NCI-H2081 (cell line): Measurements from ENCODE around the gene GPR183.

ENCODE experiments used
- DNase-seq, 2 experiments: peaks; one replicate each; lab custom pipeline; 2025; lab: John Stamatoyannopoulos, UW

Gene GPR183, protein sequence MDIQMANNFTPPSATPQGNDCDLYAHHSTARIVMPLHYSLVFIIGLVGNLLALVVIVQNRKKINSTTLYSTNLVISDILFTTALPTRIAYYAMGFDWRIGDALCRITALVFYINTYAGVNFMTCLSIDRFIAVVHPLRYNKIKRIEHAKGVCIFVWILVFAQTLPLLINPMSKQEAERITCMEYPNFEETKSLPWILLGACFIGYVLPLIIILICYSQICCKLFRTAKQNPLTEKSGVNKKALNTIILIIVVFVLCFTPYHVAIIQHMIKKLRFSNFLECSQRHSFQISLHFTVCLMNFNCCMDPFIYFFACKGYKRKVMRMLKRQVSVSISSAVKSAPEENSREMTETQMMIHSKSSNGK

DNA sequence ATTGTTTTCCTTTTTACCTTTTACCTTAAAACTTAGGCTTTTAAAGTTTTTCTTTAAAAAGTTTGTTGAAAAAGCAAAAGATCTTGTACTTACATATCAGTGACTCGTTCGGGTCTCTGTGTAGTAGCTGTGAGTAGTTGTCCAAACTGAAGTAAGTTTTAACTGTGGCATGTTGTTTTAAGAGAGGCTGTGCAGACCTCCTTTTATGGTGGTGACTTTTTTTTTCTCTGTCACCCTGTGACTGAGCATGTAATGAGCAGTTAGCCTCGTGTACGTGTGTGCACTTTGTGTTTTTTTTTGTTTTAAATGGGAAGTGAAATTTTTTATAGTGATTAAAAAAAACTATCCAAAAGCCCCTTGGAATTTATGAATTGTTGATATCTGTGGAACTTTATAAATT lies at the start of gene GPR183:
Gene GPR183, minus strand, starts transcription at position 153 of the 400 bp plus-strand sequence. CDS start 11,254 bp downstream, outside the sequence.
- DNase-seq, result no peak

DNA sequence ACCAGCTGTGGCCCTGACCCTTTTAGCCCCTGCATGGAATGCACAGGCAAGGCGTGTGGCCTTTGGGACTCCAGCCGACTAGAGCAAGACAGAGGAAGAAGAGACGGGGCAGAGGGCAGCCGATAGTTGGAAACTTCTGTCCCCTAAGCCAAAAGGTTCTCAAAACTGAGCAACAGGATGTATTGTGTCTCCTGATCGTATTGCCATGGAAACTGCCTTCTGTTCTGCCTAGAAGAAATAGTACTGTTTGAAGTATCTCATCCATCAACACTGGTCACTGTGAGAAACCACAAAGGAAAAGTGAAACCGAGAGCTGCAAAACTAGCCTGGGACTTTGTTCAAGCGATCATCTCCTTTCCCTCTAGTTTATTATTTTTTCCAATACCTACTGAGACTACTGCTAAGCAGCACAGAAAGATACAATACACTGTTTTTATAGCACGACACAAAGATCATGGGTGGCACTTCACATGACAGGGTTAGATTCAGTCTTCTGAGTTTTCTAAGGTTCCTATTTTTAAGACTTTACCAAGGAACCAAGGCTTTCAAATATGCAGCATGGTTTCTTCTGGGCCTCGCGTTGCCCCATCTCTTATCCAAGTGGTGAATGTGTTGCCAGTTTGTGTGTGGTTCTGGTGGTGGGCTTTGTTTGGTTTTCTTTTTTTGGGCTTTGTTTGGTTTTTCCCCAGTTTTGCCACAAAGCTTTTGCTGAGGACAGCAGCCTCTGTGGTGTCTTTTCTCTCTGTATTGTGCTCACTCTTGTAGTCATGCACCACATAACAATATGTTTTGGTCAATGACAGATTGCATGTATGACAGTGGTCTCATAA lies 49.3 kb upstream of the GPR183 start:
- no peak for DNase-seq

DNA sequence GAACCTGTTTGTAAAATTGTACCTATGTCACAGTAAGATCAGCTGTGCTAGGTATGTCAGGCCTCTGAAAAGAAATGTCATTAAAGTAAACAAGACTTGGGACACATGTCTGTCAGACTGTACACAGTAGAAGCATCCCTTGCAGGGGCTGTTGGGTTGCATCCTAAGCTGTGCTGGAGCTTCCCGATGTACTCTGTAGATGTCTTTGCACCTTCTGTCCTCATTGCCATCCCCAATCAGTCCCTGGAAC lies 48.7 kb upstream of the GPR183 start:
- no peak for DNase-seq

DNA sequence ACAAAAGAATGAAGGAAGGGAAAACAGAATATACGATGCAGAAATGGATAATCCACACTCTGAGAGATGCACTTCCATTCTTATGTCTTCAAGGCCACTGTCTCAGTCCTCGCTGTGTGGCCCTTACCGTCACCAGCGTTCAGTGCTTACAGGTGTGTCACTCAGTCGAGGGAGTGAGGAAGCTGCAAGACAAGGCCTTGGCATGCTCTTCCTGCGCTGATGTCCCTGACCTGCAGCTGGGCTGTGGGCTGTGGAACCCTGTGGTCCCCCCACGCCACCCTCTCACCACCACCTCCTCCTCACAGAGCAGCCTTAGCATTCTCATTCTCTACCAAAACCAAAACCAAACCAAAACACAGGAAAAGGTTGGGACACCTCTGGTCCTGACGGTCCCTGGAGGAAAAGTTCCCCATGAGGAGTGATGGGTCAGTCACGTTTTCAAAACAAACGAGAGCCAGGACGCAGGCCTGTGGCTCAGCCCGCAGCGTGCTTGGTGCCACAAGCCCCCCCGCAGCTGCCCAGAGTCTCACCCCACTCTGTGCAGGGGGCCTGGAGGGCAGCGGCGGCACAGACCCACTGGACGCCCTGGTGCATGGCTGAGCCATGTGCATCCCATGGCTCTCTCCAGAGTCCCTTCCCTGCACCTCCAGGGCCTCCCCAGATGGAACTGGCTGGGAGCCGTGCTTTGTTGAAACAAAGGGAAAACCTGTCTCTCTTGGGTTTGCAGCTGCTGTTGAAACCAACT lies 48.2 kb upstream of the GPR183 start:
- DNase-seq, result no peak

DNA sequence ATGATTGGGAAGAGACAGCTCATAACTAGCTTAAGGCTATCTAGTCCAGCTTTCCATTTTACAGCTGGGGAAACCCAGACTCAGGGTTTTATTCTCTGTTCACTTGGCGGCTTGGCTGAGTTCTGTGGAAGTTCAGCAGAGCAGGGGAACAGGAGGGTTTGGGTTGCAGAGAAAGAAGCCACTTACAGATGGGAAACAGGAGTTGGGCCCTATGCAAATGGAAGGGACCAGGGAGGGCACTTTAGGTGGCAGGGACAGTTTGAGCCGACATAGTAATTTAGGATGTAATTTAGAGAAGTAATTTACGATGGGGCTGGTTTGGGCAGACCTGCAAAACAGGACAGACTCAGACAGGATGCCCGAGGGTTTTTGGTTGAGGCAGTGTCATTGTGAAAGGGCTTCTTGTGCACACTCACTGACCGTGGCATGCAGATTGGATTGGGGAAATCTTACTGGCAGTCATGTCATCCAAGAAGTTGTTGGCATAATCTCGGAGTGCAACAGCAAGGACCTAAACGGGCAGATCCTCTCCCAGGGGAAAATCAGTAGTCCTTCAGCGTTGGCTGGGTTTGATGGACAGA lies 47.3 kb upstream of the GPR183 start:
- DNase-seq, result no peak

DNA sequence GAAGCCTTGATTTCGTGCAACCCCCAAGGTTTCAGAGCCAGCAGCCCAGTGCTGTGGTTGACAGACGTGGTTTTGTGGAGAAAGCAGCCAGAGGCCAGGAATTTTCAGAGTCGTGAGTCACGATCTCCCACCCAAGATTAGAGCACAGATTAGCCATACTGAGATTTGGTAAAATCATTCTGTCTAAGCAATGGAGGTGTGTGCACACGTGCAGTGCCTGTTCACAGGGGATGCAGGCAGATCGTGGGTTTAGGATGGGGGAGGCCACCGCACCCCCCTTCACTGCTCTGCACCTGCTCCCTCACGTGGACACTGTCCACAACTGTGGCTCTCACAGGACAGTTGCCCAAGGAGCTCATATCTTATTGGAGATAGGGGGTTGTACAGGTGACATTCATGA lies 46.6 kb upstream of the GPR183 start:
- no peak for DNase-seq

DNA sequence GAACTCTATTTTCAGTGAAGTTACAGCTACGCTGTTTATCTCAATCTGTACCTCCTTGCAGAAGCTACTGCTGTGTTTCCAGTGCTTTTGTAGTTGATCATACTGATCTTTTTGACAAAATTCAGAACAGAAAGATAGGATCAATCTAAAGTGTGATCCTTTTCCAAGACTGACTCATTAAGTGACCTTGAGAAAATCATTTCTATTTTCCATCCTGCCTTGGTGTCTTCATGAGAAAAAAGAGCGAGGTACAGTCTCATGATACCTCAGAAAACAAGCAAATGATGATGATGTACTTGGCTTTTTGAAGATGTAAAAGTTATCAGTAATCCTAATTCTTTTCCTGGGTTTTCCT lies 46.0 kb upstream of the GPR183 start:
- DNase-seq, result no peak

DNA sequence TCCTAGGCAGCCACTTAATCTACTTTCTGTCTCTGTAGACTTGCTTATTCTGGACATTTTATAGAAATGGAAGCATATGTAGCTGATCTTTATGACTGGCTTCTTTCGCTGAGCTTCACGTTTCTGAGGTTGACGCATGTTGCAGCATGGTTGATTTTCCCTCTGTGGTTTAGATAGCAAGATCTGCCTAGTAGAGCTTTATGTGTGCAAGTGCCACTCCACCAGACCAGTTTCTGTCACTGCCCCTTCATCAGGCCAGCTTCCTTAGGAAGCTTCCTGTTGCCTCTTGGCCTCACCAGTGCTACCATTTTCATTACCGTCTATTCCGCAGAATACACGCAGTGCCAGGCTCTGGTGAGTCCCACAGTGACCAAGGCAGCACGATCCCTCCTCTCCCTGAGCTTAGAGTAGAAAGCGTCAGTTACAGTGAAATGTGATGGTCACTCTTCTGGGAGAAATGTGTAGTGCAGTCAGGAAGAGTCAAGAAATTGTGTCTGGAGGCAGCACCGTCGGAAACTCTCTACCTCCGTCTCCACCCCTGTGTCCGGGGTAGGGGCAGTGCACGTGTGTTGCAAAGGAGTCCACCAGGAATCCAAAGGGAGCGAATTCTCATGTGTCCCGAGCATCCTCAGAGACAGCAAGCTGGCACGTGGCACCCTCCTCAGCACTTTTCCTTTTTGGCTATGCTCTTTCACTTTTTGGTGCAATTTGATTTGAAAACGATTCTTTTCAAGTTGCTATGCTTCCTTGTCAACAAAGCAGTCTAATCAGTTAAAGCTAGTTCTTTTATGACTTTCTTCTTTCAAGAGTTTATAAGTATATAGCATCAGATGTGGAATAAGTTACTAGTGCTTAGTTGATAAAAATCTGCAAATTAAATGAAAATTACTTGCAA lies 45.4 kb upstream of the GPR183 start:
- no peak for DNase-seq

DNA sequence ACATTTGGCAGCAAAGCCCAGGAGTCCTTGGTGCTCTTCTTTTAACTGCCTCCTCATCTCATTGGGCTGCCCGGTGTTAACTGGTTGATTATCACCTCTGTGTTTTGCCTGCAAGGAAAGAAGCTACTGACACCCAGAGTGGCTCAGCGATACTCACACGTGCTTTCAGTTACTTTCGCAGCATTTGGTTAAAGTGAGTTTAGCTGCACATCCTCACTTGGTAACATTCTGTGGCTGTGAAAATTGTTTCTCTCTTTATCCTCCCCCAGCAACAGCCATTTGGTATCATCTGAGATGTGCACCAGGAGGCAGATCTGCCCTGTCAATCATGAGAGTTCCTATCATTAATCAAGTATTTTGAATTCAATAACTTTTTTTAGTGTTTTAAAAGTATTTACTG lies 44.6 kb upstream of the GPR183 start:
- DNase-seq, result no peak

DNA sequence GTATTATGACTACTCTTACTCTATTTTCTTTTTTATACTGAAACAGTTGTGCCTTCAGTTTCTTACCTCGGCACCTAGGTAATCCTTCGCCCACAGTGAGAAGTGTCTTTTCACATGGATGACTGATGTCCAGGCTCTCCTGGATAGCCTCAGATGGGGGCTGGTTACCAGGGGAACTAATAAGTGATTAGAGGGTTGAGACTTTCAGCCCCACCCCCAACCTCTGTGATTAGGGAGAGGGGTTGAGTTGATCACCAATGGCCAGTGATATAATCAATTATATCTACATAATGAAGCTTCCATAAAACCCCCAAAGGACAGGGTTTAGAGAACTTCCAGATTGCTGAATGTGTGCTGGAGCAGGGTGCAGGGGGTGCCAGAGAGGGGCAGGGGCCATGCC lies 43.0 kb upstream of the GPR183 start:
- DNase-seq, result no peak

DNA sequence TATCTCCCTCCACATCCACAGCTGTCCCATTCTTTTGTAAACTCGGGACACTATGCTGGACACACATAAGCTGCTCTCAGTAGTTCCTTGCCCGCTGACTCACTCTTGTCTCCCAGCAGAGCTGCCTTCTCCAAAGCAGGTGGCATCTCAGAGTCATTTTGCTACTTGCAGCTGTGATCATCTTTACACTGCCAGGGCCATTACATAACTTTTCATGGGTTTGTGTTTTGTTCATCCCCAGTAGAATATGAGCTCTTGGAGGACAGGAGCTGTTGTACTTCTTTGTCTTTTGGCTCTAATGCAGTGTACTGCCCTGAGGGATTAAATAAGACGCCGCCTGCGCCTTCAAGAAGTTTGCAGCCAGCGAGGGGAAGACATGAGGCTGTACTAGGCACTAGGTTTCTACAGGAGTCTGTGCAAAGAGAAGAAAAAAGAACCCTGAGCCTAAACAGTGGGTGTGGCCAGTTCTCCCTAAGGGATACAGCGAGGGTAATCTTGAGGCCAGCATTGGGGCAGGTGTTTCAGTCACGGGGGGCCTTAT lies 40.8 kb upstream of the GPR183 start:
- no peak for DNase-seq

DNA sequence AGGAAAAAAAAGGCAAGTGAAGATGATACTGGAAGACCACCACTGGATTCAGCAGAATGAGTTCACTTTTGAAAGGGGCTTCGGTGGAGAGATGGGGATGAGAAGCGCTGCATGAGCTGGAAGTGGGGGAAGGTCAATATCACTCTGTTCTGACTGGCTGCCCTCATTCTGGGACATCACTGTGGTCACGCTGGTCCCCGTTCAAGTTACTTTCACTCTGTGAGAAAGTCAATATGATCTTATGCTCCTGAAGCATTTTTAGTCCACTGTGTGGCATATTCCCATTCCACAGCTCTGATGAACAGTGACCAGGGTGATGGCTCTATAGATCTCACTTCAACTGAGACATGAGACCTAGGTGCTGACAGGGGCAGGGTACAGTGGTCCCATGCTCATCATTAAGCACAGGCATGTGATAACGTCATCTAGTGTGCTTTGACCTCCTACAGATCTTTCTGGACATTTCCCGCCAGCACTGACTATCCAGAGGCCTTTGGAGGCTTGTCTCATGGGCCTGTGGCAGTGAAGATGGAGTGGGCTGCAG lies 40.2 kb upstream of the GPR183 start:
- DNase-seq, result no peak

DNA sequence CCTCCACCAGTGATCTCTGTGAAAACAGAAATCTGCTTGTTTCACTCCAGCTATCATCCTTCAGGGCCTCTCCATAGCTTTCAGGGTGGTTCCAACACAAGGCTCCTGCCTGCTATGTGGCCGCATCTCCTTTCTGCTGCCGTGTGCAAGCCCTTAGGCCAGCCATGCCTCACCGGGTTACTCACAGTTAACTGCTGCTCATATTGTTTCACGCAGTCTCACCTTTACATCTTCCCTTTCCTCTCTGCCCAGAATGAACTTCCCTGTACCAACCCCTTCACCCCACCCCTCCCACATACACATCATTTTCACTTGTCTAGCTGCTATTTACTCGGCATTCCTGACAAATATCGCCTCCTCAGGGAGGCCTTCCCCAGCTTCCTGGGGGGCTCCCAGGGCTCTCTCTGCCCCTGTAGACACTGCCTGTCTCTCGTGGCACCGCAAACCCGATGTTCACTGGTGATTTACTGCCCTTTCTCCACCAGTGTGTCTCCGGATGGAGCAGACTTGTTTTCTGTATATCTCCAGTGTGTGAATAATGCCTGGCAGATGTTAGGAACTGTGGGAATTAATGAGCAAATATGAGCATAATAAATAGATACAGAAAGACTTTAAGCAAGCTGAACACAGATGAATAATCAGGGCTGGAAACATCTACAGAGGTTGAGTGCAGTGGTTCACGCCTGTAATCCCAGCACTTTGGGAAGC lies 39.3 kb upstream of the GPR183 start:
- no peak for DNase-seq

DNA sequence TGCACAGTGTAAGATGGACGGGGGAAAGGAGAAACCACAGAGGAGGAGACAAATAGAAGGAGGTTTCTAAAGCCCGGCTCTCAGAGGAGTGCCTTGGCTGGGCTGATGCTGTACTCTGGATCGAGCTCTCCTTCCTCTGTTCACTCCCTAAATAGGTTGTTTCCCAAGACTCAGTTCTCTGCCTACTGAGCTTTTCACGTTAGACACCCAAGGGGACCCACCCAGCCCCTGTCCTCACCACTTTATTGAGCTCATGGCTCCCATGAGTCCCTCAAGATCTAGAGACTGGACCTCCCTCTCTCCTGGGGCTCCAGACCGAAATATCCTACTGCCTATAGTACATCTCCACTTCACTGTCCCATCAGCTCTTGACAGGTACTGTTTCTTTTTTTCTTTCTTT lies 38.1 kb upstream of the GPR183 start:
- no peak for DNase-seq

DNA sequence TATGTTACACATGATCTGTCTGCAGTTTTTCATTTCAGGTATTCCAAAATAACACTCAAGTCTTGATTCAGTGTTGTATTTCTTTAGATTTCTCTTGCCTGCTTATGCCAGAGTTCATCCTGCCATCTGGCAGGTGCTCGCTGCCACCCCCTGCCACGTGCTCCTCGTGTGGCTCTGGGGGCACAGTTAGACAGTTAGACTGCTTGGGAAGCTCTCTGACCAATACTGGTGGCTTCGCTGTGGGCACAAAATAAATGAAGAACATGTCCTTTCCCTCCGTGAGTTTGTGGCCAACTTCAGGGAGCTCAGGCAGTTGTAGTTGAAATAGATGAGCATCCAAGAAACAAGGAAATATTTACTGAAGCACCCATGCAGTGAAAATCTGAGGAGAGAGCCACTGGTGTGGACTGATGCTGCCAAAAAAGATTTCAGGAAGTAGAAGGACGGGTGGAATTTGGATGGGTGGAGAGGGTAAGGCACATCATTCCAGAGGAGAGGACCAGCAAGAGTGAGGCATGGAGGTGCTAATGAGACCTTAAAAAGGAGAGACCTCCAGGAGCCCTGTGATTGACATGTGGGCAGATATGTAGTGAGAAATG lies 37.5 kb upstream of the GPR183 start:
- no peak for DNase-seq

DNA sequence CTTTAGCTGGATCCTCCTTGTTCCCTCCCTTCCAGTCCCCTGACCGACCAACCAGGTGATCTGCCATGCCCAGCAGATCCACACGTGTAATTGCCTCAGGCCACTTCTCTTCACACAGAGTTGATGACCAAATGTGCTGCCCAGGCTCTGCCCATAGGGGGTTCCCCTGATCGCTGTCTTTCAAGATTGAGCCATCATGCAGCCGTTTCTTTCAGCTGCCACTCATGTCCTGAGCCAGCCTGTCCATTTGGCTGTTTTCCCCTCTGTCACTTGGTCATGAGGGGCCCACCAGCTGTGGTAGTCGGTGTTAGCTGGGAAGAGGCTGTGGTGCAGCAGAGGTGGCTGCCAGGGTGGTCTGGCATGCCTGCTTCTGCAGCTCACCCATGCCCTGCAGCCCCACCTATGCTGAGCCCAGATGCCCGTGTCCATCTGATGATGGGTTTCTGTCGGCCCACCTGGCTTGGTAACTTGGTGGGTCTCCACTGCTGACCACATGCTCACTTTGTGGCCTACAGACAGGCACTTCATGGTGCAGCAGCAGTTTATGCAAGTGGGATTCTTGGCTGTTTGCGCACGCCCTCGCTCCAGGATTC lies 35.6 kb upstream of the GPR183 start:
- no peak for DNase-seq

DNA sequence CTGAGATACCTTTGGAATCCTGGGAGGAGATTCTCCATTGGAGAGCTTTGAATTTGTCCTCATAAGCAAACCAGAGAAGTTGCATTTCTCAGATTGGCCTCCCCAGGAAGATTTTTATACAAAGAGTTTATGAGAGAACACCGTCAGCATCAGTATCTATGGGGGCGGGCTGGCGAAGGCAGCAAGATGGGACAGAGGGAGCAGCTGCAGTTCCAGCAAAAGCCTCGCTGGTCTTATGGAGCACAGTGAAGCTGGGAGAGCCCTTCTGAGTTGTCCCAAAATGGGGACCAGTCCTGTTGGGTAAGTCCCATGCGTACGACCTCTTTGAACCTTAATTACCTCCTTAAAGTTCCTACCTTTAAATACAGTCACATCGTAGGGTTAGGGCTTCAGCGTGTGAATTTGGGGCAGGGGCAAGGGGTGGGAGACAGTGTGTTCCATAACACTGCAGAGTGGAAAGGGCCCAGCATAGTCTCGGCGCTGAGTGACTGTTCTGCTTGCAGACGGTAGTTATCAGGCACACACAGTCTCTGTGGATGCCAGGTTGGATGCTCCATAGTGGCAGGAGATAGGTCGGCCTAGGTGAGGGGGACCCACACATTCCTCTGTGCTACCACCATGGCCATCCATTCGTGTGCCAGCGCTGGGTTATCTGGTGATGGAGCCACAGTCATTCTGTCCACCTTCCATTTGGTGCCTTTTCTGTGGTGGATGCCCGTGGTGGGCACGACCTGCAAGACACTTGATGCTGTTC lies 34.9 kb upstream of the GPR183 start:
- no peak for DNase-seq

DNA sequence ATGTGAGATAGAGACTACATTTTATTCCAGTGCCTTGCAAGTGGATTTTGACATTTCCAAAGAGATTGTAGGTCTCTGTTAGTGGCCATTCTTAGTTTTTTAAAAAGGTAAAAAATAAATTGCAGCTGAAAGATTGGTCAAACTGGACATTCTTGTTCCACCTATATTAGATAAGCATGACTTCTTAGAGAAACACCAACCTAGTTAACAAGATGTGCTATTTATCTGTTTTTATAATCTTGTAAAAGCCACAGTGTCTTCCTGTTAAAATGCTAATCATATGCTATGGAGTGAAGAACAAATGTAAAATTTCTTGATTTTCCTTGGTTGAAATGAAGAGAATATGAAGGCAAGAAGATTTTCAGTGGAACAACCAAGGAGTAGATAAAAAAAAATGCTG lies 33.4 kb upstream of the GPR183 start:
- no peak for DNase-seq
